OCI-LY3 (cell line): Measurements from ENCODE around the gene ATP11B.

Experiments
- CTCF ChIP-seq: fragments of 200-600, 300-600 bp; sonication (generic); IDR thresholded peaks from 2 replicates; pipeline ENCODE4 v1.5.1; 2014; ENCODE audit warnings: antibody characterized with exemption, low read length, low read depth
- EZH2phosphoT487 ChIP-seq: fragments of 200-600 bp; shearing (Covaris generic); IDR thresholded peaks from 2 replicates; pipeline ENCODE4 v1.6.1; 2018; ENCODE audit warnings: antibody characterized with exemption, mixed run types, low read depth

- TF ChIP-seq CTCF (no peak), EZH2phosphoT487 (no peak)
These were observed 61.8 kb downstream of the ATP11B start for GRCh38 chr3:182855076-182855475.
